ENCODE results near the gene PIGC.

PIGC gene
- 14.2 to 24.8 (median 23.7) reads per million in 3 donors for total RNA-seq

- Histone ChIP-seq H3K9me3 (ENCODE audit: control insufficient read depth, low read length) (no peaks in the 10 kb centered on the region), H3K4me1 (ENCODE audit: control insufficient read depth, insufficient read depth, low read length, poor library complexity, severe bottlenecking) (peaks cover 5% of the 10 kb centered on the region), H3K36me3 (ENCODE audit: control insufficient read depth, insufficient read depth, low read length) (no peaks in the 10 kb centered on the region), H3K27ac (ENCODE audit: insufficient read depth, low read length, poor library complexity, severe bottlenecking) (peak within 1 kb of the TSS; percentile 76), H3K4me3 (ENCODE audit: insufficient read depth, low read depth, low read length, poor library complexity, severe bottlenecking) (peak within 1 kb of the TSS; percentile 88), H3K27me3 (replicated peaks; ENCODE audit: control insufficient read depth, insufficient read depth, low read length, poor library complexity, severe bottlenecking) (no peaks in the 10 kb centered on the region)
- peak; percentile 76 to 85 (median 77) for DNase-seq
These were observed at the start of gene PIGC for GRCh38 chr1:172443666-172444453. TSS of gene PIGC (minus strand) at chr1:172444069. CDS start at chr1:172442622, 1,447 bp downstream.

GRCh38 chr1:172492421-172492820 is 48.6 kb upstream of the PIGC start:
- Histone ChIP-seq H3K9me3 (ENCODE audit: control insufficient read depth, low read length) (no peaks in the 10 kb centered on the region), H3K36me3 (ENCODE audit: control insufficient read depth, insufficient read depth, low read length) (no peaks in the 10 kb centered on the region), H3K4me1 (ENCODE audit: control insufficient read depth, insufficient read depth, low read length, poor library complexity, severe bottlenecking) (no peaks in the 10 kb centered on the region), H3K4me3 (ENCODE audit: insufficient read depth, low read depth, low read length, poor library complexity, severe bottlenecking) (no peak overlapping the region), H3K27me3 (replicated peaks; ENCODE audit: control insufficient read depth, insufficient read depth, low read length, poor library complexity, severe bottlenecking) (no peaks in the 10 kb centered on the region), H3K27ac (ENCODE audit: insufficient read depth, low read length, poor library complexity, severe bottlenecking) (no peak overlapping the region)
- no peak for DNase-seq

GRCh38 chr1:172489847-172490246 is 46.0 kb upstream of the PIGC start:
- Histone ChIP-seq H3K4me3 (ENCODE audit: insufficient read depth, low read depth, low read length, poor library complexity, severe bottlenecking) (no peak overlapping the region), H3K36me3 (ENCODE audit: control insufficient read depth, insufficient read depth, low read length) (no peaks in the 10 kb centered on the region), H3K9me3 (ENCODE audit: control insufficient read depth, low read length) (no peaks in the 10 kb centered on the region), H3K27ac (ENCODE audit: insufficient read depth, low read length, poor library complexity, severe bottlenecking) (no peak overlapping the region), H3K27me3 (replicated peaks; ENCODE audit: control insufficient read depth, insufficient read depth, low read length, poor library complexity, severe bottlenecking) (no peaks in the 10 kb centered on the region), H3K4me1 (ENCODE audit: control insufficient read depth, insufficient read depth, low read length, poor library complexity, severe bottlenecking) (no peaks in the 10 kb centered on the region)
- no peak for DNase-seq

GRCh38 chr1:172488393-172488792 is 44.5 kb upstream of the PIGC start:
- no peak for DNase-seq
- Histone ChIP-seq H3K27me3 (replicated peaks; ENCODE audit: control insufficient read depth, insufficient read depth, low read length, poor library complexity, severe bottlenecking) (no peaks in the 10 kb centered on the region), H3K36me3 (ENCODE audit: control insufficient read depth, insufficient read depth, low read length) (no peaks in the 10 kb centered on the region), H3K27ac (ENCODE audit: insufficient read depth, low read length, poor library complexity, severe bottlenecking) (no peak overlapping the region), H3K4me1 (ENCODE audit: control insufficient read depth, insufficient read depth, low read length, poor library complexity, severe bottlenecking) (no peaks in the 10 kb centered on the region), H3K4me3 (ENCODE audit: insufficient read depth, low read depth, low read length, poor library complexity, severe bottlenecking) (no peak overlapping the region), H3K9me3 (ENCODE audit: control insufficient read depth, low read length) (no peaks in the 10 kb centered on the region)

- H3K27me3 ChIP-seq (replicated peaks; ENCODE audit: control insufficient read depth, insufficient read depth, low read length, poor library complexity, severe bottlenecking), result no peaks in the 10 kb centered on the region
These were observed 43.7 kb upstream of the PIGC start for GRCh38 chr1:172487550-172487949.

GRCh38 chr1:172486805-172487454 is 43.1 kb upstream of the PIGC start:
- DNase-seq, result no peak
- H3K27me3 ChIP-seq (replicated peaks; ENCODE audit: control insufficient read depth, insufficient read depth, low read length, poor library complexity, severe bottlenecking), result no peaks in the 10 kb centered on the region
- no peaks in the 10 kb centered on the region for H3K4me1 ChIP-seq (ENCODE audit: control insufficient read depth, insufficient read depth, low read length, poor library complexity, severe bottlenecking)
- no peak overlapping the region for H3K27ac ChIP-seq (ENCODE audit: insufficient read depth, low read length, poor library complexity, severe bottlenecking)
- H3K4me3 ChIP-seq (ENCODE audit: insufficient read depth, low read depth, low read length, poor library complexity, severe bottlenecking), result no peak overlapping the region
- H3K36me3 ChIP-seq (ENCODE audit: control insufficient read depth, insufficient read depth, low read length), result no peaks in the 10 kb centered on the region
- H3K9me3 ChIP-seq (ENCODE audit: control insufficient read depth, low read length), result no peaks in the 10 kb centered on the region

More at GRCh38 chr1:172487550-172487949, 43.7 kb upstream of the PIGC start:
- DNase-seq, result no peak
- H3K4me3 ChIP-seq (ENCODE audit: insufficient read depth, low read depth, low read length, poor library complexity, severe bottlenecking), result no peak overlapping the region
- H3K4me1 ChIP-seq (ENCODE audit: control insufficient read depth, insufficient read depth, low read length, poor library complexity, severe bottlenecking), result no peaks in the 10 kb centered on the region
- H3K27ac ChIP-seq (ENCODE audit: insufficient read depth, low read length, poor library complexity, severe bottlenecking), result no peak overlapping the region
- H3K36me3 ChIP-seq (ENCODE audit: control insufficient read depth, insufficient read depth, low read length), result no peaks in the 10 kb centered on the region
- H3K9me3 ChIP-seq (ENCODE audit: control insufficient read depth, low read length), result no peaks in the 10 kb centered on the region

GRCh38 chr1:172485626-172486025 is 41.8 kb upstream of the PIGC start:
- no peak overlapping the region for H3K27ac ChIP-seq (ENCODE audit: insufficient read depth, low read length, poor library complexity, severe bottlenecking)
- H3K27me3 ChIP-seq (replicated peaks; ENCODE audit: control insufficient read depth, insufficient read depth, low read length, poor library complexity, severe bottlenecking), result no peaks in the 10 kb centered on the region
- DNase-seq, result no peak
- no peaks in the 10 kb centered on the region for H3K4me1 ChIP-seq (ENCODE audit: control insufficient read depth, insufficient read depth, low read length, poor library complexity, severe bottlenecking)
- no peaks in the 10 kb centered on the region for H3K36me3 ChIP-seq (ENCODE audit: control insufficient read depth, insufficient read depth, low read length)
- no peaks in the 10 kb centered on the region for H3K9me3 ChIP-seq (ENCODE audit: control insufficient read depth, low read length)
- H3K4me3 ChIP-seq (ENCODE audit: insufficient read depth, low read depth, low read length, poor library complexity, severe bottlenecking), result no peak overlapping the region

- H3K27ac ChIP-seq (ENCODE audit: insufficient read depth, low read length, poor library complexity, severe bottlenecking), result no peak overlapping the region
- H3K9me3 ChIP-seq (ENCODE audit: control insufficient read depth, low read length), result no peaks in the 10 kb centered on the region
- H3K27me3 ChIP-seq (replicated peaks; ENCODE audit: control insufficient read depth, insufficient read depth, low read length, poor library complexity, severe bottlenecking), result no peaks in the 10 kb centered on the region
- no peak overlapping the region for H3K4me3 ChIP-seq (ENCODE audit: insufficient read depth, low read depth, low read length, poor library complexity, severe bottlenecking)
- no peaks in the 10 kb centered on the region for H3K36me3 ChIP-seq (ENCODE audit: control insufficient read depth, insufficient read depth, low read length)
- no peaks in the 10 kb centered on the region for H3K4me1 ChIP-seq (ENCODE audit: control insufficient read depth, insufficient read depth, low read length, poor library complexity, severe bottlenecking)
- DNase-seq, result no peak
These were observed 40.4 kb upstream of the PIGC start for GRCh38 chr1:172484252-172484651.

GRCh38 chr1:172483448-172483847 is 39.6 kb upstream of the PIGC start:
- H3K4me1 ChIP-seq (ENCODE audit: control insufficient read depth, insufficient read depth, low read length, poor library complexity, severe bottlenecking), result no peaks in the 10 kb centered on the region
- DNase-seq, result no peak
- no peaks in the 10 kb centered on the region for H3K27me3 ChIP-seq (replicated peaks; ENCODE audit: control insufficient read depth, insufficient read depth, low read length, poor library complexity, severe bottlenecking)
- H3K36me3 ChIP-seq (ENCODE audit: control insufficient read depth, insufficient read depth, low read length), result no peaks in the 10 kb centered on the region
- no peak overlapping the region for H3K27ac ChIP-seq (ENCODE audit: insufficient read depth, low read length, poor library complexity, severe bottlenecking)
- no peak overlapping the region for H3K4me3 ChIP-seq (ENCODE audit: insufficient read depth, low read depth, low read length, poor library complexity, severe bottlenecking)
- no peaks in the 10 kb centered on the region for H3K9me3 ChIP-seq (ENCODE audit: control insufficient read depth, low read length)

GRCh38 chr1:172482044-172482443 is 38.2 kb upstream of the PIGC start:
- no peak overlapping the region for H3K4me3 ChIP-seq (ENCODE audit: insufficient read depth, low read depth, low read length, poor library complexity, severe bottlenecking)
- H3K27ac ChIP-seq (ENCODE audit: insufficient read depth, low read length, poor library complexity, severe bottlenecking), result no peak overlapping the region
- no peak for DNase-seq
- H3K27me3 ChIP-seq (replicated peaks; ENCODE audit: control insufficient read depth, insufficient read depth, low read length, poor library complexity, severe bottlenecking), result no peaks in the 10 kb centered on the region
- H3K4me1 ChIP-seq (ENCODE audit: control insufficient read depth, insufficient read depth, low read length, poor library complexity, severe bottlenecking), result no peaks in the 10 kb centered on the region
- no peaks in the 10 kb centered on the region for H3K36me3 ChIP-seq (ENCODE audit: control insufficient read depth, insufficient read depth, low read length)
- H3K9me3 ChIP-seq (ENCODE audit: control insufficient read depth, low read length), result no peaks in the 10 kb centered on the region
